Measurements from ENCODE around the gene GBF1.
"Not testable (repeated sequence)": the region's sequence is repeated elsewhere in the genome, so short reads cannot be mapped to it uniquely, and the experiment has no call there.

Gene GBF1

DNA sequence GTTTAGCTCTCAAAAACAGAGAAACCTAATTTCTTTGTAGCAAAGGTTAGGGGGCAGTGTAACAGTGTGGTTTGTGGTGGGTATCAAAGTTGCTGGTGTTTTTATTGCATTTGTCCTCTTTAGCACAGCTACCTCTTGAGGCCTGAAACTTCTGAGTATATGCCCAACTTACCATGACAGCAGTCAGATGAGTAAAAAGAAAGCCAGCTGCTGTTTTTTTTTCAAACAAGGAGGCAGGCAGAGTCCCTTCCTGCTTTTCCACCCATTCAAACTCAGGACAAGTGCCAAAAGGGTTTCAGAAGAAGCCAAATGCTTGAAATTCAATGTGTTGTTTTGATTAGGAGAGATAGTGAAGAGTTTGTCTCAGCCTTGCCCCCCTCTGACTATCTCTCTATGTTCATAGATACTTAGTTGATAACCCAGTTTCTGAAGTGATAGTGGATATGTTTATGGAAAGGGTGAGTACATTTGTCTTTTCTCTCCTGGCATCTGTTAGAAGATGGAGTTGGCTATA, 23.1 kb downstream of the GBF1 start:
- no peak for DNase-seq

GRCh38 chr10:102269017-102269416, 23.7 kb downstream of the GBF1 start:
- DNase-seq, result no peak

DNA sequence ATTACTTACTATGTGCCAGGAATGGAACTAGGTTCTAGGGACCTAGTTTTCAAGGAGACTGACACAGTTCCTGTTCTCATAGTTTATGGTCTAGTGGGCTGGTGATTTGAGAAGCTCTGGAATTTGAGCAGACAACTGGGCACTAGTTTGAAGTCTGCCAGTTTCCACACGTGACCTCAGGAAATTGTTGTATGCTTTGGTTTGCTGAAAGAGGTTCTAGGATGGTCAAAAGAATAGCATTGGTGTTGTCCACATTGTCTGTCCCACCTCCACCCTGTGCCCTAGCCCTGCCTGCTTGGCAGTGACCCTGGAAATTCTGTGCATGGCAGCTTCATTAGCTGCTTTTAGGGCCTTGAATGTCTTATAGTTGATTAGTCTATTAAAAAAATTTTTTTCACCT, 28.7 kb downstream of the GBF1 start:
- DNase-seq, result no peak

DNA sequence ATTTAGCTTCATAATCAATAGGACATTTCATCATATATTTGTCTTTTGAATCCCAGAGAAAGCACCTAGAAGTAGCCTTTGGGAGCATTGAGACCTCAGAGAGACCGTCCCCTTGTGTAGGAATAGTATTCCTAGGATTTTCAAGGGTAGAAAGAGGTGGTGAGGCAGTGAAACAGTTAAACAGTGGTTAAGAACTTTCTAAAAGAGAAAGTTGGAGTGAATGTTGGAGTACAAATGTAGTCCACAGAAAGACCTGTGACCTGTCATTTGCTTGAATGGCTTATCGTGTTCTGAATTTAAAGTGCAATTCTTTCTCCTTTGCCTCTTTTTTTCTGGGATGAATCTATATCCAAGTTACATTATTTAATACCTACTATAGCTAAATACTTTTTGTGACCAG, 30.0 kb downstream of the GBF1 start:
- no peak for DNase-seq

DNA sequence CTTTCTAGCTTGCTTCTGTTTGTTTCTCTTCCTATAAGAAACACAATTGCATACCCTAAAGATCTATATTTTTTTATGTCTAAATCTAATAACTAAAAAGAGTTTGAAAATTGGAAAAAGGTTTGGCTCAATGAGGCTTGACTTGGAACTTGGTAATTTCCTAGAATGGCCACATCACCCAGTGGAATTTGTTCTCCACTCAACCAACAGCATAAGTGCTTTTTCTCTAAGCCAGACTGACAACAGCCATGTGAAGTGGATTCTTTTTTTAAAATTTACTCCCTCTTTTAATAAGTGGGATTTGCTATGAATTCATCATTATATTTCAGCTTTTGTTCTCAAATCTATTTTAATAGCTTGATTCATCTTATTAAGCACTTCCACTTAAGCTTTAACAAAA, 33.8 kb downstream of the GBF1 start:
- DNase-seq, result no peak

GRCh38 chr10:102280397-102281101, 35.2 kb downstream of the GBF1 start:
- DNase-seq, result no peak

DNA sequence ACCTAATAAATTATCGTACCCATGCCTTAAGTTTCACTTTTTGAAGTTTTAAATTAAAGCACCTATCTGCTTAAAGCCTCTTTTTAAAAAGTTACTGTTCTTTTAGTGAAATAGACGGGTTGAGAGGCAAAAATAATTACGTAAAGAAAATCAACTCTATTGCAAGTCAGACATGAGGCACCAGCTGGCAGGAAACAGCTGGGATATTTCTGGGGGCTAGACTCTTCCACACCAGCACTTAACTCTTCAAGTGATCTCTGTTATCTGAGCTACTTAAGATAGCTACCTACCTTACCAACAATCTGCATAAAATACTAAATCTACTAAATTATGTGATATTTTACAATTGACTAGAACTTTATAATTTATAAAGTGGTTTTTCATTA, 35.8 kb downstream of the GBF1 start:
- no peak for DNase-seq

DNA sequence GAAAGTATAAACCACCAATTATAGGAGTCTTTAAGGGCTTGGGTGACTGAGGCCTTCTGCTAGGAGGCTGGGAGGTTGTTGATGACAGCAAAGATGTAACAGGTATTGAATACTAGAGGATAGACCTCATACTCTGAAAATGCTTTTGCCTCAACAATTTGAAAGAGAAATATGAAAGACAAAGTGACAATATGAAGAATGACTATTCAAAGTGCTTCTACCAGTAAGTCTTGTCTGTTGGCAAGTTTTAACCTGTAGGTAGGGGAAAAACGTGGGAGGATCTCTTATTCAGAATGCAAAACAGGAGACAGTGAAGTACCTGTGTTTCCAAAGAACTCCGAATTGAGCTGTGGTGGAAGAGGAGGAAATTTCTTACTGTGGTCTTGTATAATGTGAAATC, 38.2 kb downstream of the GBF1 start:
- no peak for DNase-seq

DNA sequence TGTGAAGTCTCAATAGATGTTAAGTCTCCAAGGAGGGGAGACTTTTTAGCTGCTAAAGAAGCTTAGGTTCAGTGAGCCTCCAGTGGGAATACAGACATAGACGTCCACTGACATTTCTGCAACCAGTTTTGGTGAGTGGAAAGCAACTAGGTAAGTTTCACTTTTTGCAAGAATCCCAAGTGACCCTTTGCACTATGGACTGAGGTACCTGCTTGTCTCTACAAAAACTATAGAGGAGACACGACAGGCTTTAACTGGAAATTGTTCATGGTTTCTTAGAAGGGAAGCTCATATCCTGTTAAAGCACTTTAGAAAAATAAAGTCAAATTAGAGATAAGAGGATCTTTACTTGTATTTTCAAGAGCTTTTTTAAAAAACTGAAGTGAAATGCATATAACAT, 38.6 kb downstream of the GBF1 start:
- no peak for DNase-seq

GRCh38 chr10:102284531-102284930, 39.2 kb downstream of the GBF1 start:
- DNase-seq, result no peak

- DNase-seq, result no peak
These were observed 39.8 kb downstream of the GBF1 start for GRCh38 chr10:102285133-102285532.

DNA sequence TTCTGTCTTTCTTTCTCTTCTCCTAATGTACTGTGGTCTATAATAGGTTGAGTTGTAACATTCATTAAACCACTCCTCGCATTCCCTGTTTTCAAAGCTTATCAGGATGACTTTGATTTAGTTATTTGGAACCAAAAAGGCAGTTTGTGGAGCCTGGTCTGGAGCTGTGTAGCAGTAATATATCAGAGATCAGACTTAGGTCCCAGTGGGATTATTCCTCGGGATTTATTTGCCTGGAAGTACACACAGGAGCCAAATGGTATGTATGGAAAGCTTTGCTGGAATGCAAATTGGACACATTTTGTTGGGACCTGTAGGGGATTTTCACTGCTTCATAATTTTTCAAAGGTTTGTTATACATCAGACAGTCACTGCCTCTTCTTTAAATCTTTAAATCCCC, 40.9 kb downstream of the GBF1 start:
- DNase-seq, result no peak

GRCh38 chr10:102287538-102287937, 42.2 kb downstream of the GBF1 start:
- no peak for DNase-seq

DNA sequence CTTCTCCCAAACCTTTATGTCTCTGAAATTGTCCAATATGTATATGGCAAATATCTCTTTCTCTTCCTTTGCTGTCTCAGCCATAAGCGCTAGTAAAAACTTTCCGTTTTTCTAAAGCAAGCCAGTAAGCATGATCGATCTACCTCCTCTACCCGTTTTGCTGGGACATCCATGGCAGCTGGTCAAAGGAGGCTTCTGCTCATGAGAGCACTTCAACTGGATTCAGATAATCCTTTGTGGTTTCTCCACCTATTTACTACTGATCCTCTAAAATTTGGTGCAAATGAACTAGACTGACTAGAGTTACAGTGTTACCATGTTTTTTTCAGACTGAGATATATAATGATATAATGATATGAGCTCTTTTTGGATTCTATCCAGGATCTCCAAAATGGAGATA, 42.7 kb downstream of the GBF1 start:
- DNase-seq, result no peak

DNA sequence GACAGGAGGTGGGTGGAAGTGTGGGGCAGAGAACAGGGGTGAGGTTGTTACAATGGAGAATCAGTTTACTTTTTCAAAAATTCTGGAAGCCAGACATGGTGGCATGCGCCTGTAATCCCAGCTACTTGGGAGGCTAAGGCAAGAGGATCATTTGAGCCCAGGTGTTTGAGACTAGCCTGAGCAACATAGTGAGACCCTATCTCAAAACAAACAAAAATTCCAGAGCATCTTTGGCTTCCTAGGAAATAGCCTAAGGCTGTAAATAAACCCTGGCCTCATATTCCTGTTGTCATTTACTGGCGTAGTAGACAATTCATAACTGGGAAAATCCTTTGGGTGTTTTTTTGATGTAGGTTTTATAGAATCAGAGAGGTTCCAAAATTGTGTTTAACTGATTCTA, 44.0 kb downstream of the GBF1 start:
- DNase-seq, result no peak

GRCh38 chr10:102289840-102290239, 44.5 kb downstream of the GBF1 start:
- no peak for DNase-seq

DNA sequence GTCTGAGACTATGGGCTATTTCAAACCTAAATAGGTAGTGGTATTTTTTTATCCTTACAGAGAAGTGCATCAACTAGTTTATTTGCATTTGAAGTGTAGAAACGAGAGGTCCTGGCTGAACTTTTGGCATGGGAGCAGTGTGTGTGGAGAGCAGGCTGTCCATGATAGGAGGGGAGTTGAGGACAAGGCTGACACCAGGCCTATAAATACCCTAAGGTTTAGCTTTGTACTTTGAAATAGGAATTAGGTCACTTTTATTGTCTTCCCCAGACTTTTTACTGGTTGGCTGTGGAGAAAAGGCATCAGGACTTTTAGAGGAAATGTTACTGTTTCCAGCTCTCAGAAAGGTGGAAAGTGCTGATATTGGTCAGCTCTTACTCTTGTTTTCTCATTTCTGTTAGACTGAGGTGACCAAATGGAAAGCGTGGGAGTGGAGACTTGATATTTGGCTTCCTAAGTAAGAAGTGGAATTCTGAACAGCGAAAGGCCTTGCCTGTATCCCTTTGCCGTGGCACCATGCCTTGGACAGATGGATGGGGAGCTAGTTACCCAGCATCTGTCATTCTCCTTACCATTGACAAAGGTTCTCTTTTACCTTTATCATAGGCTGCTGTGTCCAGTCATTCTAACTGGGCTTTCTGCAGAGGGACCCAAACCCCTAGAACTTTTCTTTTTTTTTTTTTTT, 46.0 kb downstream of the GBF1 start:
- no peak for DNase-seq

DNA sequence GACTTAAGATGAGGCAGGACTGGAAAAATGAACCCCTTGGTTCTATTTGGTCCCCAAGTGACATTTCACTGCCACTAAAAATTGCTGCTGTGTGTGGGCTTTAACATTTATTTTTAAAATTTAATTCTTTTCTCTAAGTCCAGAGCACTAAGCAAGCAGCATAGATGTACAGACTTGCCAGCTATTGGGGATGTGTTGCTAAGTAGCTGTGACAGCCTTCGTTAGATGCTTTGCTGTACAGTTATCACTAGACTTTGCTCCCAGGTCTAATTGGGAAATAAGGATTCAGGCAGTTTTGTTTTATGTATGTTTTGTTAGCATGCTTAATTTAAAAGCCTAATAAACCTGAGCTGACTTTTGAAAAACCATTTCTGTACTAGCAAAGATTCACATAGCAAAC, 51.8 kb downstream of the GBF1 start:
- no peak for DNase-seq

DNA sequence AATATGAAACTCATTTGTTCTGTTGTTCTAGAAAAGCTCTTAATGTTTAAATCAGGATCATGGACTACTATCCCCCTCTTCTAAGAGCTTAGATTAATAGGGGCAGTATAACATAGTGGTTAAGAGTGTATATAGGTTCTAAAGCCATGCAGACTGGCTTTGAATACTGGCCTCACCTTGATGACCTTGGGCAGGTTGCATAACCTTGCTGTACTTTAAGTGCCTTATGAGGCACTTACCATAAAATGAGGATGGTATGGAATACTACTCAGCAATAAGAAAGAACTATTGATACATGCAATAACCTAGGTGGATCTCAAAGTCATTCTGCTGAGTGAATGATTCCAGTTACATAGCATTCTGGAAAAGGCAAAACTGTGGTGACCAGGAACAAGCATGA, 53.6 kb downstream of the GBF1 start:
- DNase-seq, result no peak

DNA sequence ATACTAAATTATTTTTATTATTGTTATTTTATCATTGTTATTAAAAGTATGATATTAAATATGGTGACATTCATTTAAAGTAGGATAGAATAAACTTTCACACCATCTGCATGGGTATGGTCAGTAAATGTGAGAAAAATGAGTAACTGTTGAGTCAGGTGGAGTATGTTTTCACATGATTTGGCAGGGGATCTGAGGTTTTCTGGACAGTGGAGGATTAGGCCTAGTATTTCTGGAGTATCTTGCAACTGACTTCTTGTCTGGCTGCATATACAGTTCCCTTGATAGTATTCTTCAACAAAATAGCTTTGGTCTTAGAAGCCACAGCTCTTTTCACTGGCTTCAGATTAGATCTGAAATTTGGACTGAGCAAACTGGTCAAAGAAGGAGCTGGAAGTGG, 54.5 kb downstream of the GBF1 start:
- DNase-seq, result no peak

GRCh38 chr10:102300278-102300843, 55.0 kb downstream of the GBF1 start:
- DNase-seq, result no peak

- not testable (repeated sequence) for DNase-seq
These were observed 55.6 kb downstream of the GBF1 start for GRCh38 chr10:102300912-102301311.

- DNase-seq, result not testable (repeated sequence)
These were observed 56.0 kb downstream of the GBF1 start for GRCh38 chr10:102301332-102301731.

DNA sequence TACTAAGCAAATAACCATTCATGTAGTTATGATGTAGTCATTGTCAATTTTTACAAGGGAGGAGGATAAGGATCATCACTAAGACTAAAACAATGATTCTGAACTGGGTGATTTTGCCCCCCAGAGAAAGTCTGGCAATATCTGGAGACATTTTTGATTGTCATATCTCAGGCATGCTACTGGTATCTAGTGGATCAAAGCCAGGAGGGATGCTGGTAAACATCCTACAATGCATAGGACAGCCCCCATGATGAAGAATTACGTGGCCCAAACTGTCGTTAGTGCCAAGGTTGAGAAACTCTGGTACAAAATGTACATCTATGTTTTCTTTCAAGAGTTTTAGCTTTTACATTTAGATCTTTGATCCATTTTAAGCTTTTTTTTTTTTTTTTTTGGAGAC, 57.3 kb downstream of the GBF1 start:
- DNase-seq, result no peak
